GM13977 (cell line): ENCODE data around the gene TAS1R3.
"Not testable (repeated sequence)": the region's sequence is repeated elsewhere in the genome, so short reads cannot be mapped to it uniquely, and the experiment has no call there.

Source experiments
- DNase-seq: peaks from one replicate; pipeline ENCODE4 v3.0.0; 2012; ENCODE audit warnings: low spot score
- in situ Hi-C: fragments of 300-500 bp; cut with MboI; formaldehyde crosslinking; loops from one replicate; pipeline ENCODE4 v1.12.0; 2022; ENCODE audit warnings: low sequenced_read_pairs, low pct_unique_long_range_greater_than_20kb, mixed read lengths, inconsistent platforms; ENCODE audit not compliant: unreplicated experiment
- TF ChIP-seq, protein P1 (sequence below): IDR thresholded peaks from 2 replicates; pipeline ENCODE4 v1.5.1; 2012; ENCODE audit warnings: mild to moderate bottlenecking, control low read depth; ENCODE audit not compliant: insufficient read depth; ENCODE audit errors: extremely low read depth, missing control alignments

Gene TAS1R3

DNA sequence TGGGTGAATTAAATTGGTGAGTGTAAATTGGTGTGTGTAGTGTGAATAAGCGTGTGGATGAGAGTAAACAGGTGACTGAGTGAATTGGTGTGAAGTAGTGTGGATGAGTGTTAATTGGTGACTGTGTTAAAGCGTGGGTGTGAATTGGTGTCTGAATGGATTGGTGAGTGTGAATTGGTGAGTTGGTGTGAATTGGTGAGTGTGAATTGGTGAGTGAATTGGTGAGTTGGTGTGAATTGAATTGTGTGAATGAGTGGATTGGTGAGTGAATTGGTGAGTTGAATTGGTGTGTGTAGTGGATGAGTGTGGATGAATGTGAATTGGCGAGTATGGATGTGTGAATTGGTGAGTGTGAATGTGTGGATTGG, 35.6 kb downstream of the TAS1R3 start:
- in situ Hi-C loops = no loop called here
- TF ChIP-seq, protein P1, sequence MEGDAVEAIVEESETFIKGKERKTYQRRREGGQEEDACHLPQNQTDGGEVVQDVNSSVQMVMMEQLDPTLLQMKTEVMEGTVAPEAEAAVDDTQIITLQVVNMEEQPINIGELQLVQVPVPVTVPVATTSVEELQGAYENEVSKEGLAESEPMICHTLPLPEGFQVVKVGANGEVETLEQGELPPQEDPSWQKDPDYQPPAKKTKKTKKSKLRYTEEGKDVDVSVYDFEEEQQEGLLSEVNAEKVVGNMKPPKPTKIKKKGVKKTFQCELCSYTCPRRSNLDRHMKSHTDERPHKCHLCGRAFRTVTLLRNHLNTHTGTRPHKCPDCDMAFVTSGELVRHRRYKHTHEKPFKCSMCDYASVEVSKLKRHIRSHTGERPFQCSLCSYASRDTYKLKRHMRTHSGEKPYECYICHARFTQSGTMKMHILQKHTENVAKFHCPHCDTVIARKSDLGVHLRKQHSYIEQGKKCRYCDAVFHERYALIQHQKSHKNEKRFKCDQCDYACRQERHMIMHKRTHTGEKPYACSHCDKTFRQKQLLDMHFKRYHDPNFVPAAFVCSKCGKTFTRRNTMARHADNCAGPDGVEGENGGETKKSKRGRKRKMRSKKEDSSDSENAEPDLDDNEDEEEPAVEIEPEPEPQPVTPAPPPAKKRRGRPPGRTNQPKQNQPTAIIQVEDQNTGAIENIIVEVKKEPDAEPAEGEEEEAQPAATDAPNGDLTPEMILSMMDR = no peak
- no peak for DNase-seq

DNA sequence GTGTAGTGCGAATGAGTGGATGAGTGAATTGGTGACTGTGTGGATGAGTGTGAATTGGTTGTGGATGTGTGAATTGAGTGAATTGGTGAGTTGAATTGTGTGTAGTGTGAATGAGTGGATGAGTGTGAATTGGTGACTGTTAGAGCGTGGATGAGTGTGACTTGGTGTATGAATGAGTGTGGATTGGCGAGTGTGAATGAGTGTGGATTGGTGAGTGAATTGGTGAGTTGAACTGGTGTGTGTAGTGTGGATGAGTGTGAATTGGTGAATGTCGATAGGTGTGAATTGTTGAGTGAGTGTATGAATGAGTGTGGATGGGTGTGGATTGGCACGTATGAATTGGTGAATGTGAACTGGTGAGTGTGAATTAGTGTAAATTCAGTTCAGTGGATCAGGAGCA, 36.2 kb downstream of the TAS1R3 start:
- no peak for DNase-seq
- TF ChIP-seq, protein P1 = no peak
- in situ Hi-C loops = no loop called here

DNA sequence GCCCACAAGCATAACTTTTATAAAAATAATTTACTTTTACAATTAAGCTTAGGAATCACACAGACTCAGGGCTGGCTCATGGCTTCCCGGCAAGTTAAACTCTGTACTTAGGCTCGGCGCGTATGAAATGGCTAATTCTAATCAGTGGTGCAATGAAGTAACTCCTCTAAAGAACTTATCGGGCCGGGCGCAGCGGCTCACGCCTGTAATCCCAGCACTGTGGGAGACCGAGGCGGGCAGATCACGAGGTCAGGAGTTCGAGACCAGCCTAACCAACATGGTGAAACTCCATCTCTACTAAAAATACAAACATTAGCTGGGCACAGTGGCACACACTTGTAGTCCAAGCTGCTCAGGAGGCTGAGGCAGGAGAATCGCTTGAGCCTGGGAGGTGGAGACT, 39.0 kb downstream of the TAS1R3 start:
- in situ Hi-C loops, DNase-seq: not testable (repeated sequence)

DNA sequence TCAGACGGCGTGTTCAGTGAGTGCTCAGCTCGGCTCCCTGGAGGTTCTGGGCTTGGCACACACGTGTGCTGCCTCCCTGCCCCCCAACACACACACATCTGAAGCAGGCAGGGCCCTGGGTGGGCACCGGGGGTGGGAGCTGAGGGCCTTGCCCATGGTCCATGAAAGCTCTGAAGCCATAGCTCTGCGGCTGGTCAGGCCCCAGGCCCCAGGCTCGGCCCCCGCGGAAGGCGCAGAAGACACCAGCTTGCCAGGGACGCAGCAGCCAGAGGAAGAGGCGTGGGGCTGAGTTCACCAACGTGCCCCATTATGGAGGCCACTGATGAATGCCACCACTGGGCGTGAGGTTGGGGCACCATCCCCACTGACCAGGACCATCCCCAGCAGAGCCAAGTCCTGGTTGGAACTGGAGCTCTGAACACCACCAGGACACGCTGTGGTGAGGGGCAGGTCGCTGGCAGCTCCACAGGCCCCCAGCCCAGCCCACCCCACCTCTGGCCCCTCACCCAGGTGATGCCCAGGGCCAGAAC, 39.8 kb downstream of the TAS1R3 start:
- TF ChIP-seq, protein P1 = no peak
- in situ Hi-C loops = no loop called here
- DNase-seq = no peak

DNA sequence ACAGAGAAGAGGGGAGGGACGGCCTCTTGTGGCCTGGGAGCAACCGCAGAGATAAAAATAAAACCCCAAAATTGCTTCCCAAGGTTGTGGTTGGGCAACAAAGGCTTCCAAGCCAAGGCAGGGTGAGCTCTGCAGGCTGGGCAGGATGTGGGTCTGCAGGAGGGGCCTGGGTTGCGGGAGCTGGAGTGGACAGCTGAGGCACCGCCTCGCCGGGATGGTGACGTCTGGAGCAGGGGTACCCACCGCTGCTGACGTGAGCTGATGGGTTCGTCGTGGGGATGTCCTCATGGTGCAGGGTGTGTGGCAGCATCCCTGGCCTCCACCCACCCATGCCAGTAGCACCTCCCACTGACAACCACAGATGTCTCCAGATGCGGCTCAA, 40.3 kb downstream of the TAS1R3 start:
- DNase-seq = no peak
- TF ChIP-seq, protein P1 = no peak
- in situ Hi-C loops = no loop called here

DNA sequence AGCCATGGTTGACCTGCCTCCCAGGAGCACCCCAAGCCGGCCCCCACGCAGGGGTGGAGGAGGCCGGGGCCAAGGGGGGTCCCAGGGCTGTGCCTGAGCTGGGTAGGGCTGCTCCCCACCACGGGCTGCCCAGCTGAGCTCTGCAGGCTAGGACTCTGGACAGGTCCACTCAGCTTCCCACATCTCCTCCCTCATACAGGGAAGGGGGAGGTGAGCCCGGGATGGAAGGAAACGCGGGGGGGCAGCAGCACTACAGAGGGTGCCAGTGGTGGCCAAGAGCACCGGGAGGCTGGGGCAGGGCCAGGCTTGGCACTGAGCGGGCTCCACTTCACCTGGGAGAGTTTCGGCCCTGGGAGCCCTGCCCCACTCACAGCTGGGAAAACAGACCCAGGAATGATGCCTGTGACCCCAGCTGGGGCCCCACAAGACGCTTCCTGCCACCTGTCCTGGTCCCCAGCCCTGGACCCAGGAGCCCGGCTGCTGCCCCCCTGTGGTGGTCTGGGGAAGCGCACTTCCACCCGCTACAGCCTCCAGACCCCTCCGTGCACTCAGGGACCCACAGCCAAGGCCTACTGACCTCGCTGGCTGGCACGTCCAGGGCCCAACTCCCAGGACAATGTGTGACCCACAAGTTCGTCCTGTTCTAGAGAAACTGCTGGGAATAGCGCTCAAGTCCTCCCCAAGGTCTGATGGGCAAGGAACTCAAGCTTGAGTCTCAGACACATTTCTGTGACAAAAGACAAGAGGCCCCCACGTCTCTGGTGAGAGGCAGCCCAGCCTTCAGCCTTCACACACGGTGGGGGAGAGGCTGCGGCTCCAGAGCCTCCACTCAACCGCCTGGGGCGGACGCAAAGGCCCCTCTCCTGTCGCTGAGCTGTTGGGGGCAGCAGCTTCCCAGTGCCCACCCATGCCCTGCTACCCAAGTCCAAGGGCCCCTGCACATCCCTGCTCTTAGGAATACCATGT, 40.9 kb downstream of the TAS1R3 start:
- peak; percentile 89 for DNase-seq
- TF ChIP-seq, protein P1 = peak; percentile 91
- in situ Hi-C loops = no loop called here
